K562 (cell line): Measurements from ENCODE around the gene KCNAB1. TPM values are rescaled to one million over a fixed set of nuclear protein-coding genes. Genes with fewer than 3 reads are reported as not detected.

Source experiments
- ATAC-seq: fragments of 200-7000 bp; cut with Tn5 transposase; 3 replicates; pipeline ENCODE4 v1.9.1; 2020; ENCODE audit warnings: moderate library complexity
- BruUV-seq: library from RNA; stranded (reverse); fragments of 400-500 nt; replicated peaks from 2 replicates; lab custom pipeline; 2021; lab: Mats Ljungman, UMichigan
- CTCF ChIA-PET: fragments of 300-600 bp; formaldehyde crosslinking; extraction: SDS; loops from one replicate; lab custom pipeline; 2021; ENCODE audit warnings: low intra/inter-chr PET ratio; lab: Yijun Ruan, JAX
- POLR2A ChIA-PET: fragments of 300-600, 350-650 bp; sonication (Branson Sonifier 250); formaldehyde crosslinking; extraction: SDS; loops from one replicate; lab custom pipeline; 2021; ENCODE audit warnings: antibody characterized with exemption, inconsistent platforms; lab: Yijun Ruan, JAX
- DNase-seq, 4 experiments: peaks; one replicate each; pipeline versions ENCODE4 v3.0.0 to v3.0.0-alpha.2; 2011 to 2018; ENCODE audit warnings: low spot score in 3 of 4, mixed read lengths in 3 of 4; ENCODE audit errors: extremely low read depth in 1 of 4
- FAIRE-seq: peaks from 2 replicates; lab custom pipeline; 2011; peaks lifted over from hg19 to GRCh38; lab: Jason Lieb, UNC
- H2AFZ ChIP-seq: 2 replicates; pipeline ENCODE4 v1.6.0; 2011; ENCODE audit warnings: low read depth, low read length, control low read depth, inconsistent platforms
- H3K27ac ChIP-seq: fragments of 200-600 bp; 3 replicates; pipeline ENCODE4 v1.8.0; 2011; ENCODE audit warnings: low read depth, mild to moderate bottlenecking, control low read depth, inconsistent platforms, low read length, moderate library complexity, mixed read lengths; ENCODE audit errors: extremely low read depth
- H3K27me3 ChIP-seq, 2 experiments: fragments of 300-600 bp in 1 of 2; 2 replicates in 1 of 2; 3 replicates in 1 of 2; pipeline versions ENCODE4 v1.6.0 to v1.8.0; 2011; ENCODE audit warnings: inconsistent platforms in 2 of 2, low read length in 2 of 2, mild to moderate bottlenecking in 1 of 2, mixed read lengths in 1 of 2, moderate library complexity in 1 of 2; ENCODE audit not compliant: control insufficient read depth in 2 of 2, insufficient read depth in 2 of 2
- H3K36me3 ChIP-seq: fragments of 300-600 bp; 3 replicates; pipeline ENCODE4 v1.8.0; 2011; ENCODE audit warnings: mild to moderate bottlenecking, low read length, inconsistent platforms; ENCODE audit not compliant: control insufficient read depth, insufficient read depth
- H3K4me1 ChIP-seq, 2 experiments: fragments of 200-600 bp in 1 of 2; replicated peaks in 1 of 2; 2 replicates in 1 of 2; 3 replicates in 1 of 2; pipeline versions ENCODE4 v1.5.1 to v1.8.0; 2011; ENCODE audit warnings: inconsistent platforms in 2 of 2, low read length in 2 of 2, mild to moderate bottlenecking in 1 of 2, mixed read lengths in 1 of 2, moderate library complexity in 1 of 2; ENCODE audit not compliant: control insufficient read depth in 2 of 2, insufficient read depth in 2 of 2
- H3K4me2 ChIP-seq: 2 replicates; pipeline ENCODE4 v1.6.1; 2011; ENCODE audit warnings: low read length, control low read depth, inconsistent platforms, mixed read lengths; ENCODE audit not compliant: insufficient read depth
- H3K4me3 ChIP-seq: fragments of 200-600 bp; sonication (generic), shearing (Covaris generic); 2 replicates; pipeline ENCODE4 v1.5.1; 2016; ENCODE audit warnings: control low read depth, inconsistent platforms
- H3K79me2 ChIP-seq: fragments of 200-600 bp; 3 replicates; pipeline ENCODE4 v1.8.0; 2011; ENCODE audit warnings: low read length, inconsistent platforms; ENCODE audit not compliant: control insufficient read depth, insufficient read depth
- H3K9ac ChIP-seq, 2 experiments: 2 replicates each; pipeline versions ENCODE4 v1.6.0 to v1.6.1; 2011; ENCODE audit warnings: low read depth in 2 of 2, low read length in 2 of 2, control low read depth in 1 of 2, inconsistent platforms in 1 of 2, mild to moderate bottlenecking in 1 of 2, mixed read lengths in 1 of 2; ENCODE audit not compliant: insufficient read depth in 1 of 2
- H3K9me1 ChIP-seq: one replicate; pipeline ENCODE4 v1.6.0; 2011; ENCODE audit warnings: inconsistent platforms, mild to moderate bottlenecking, low read length, moderate library complexity; ENCODE audit not compliant: control insufficient read depth, insufficient read depth
- H3K9me3 ChIP-seq: replicated peaks from 2 replicates; pipeline ENCODE4 v1.5.1; 2011; ENCODE audit warnings: low read depth, low read length, inconsistent platforms; ENCODE audit not compliant: control insufficient read depth, insufficient read depth
- H4K20me1 ChIP-seq: replicated peaks from 2 replicates; pipeline ENCODE4 v1.6.1; 2011; ENCODE audit warnings: low read length, inconsistent platforms, mixed read lengths; ENCODE audit not compliant: control insufficient read depth, insufficient read depth
- WGBS: fragments of 100-300 bp; shearing (Covaris generic); methylation state at CpG from one replicate; pipeline ENCODE4 v1.1.6; 2016; ENCODE audit warnings: low coverage, mixed read lengths; ENCODE audit not compliant: insufficient coverage; ENCODE audit errors: missing lambda C conversion rate; 5-methylcytosine and 5-hydroxymethylcytosine counted together
- in situ Hi-C: fragments of 300-500 bp; cut with MboI; formaldehyde crosslinking; loops from 4 replicates; pipeline ENCODE4 v1.15.0; 2018; ENCODE audit warnings: inconsistent platforms, mixed read lengths
- intact Hi-C: fragments of 100-400 bp; cut with micrococcal nuclease; formaldehyde crosslinking; loops from 2 replicates; pipeline ENCODE4 v1.14.2; 2022
- polyA plus RNA-seq, 8 experiments: library from polyadenylated mRNA; depleted of rRNA in 4 of 8; stranded (reverse) in 5 of 8; unstranded in 3 of 8; fragments of >200 nt; fragmentation: Nextera tagmentation in 2 of 8; fragmentation: Illumina TruSeq in 1 of 8; extraction: Ambion mirVana in 2 of 8; extraction: Trizol in 1 of 8; gene quantifications; 2 replicates each; pipeline versions ENCODE4 v1.2.1 to v1.2.3, GENCODE V29; 2011 to 2014; ENCODE audit warnings: inconsistent platforms in 1 of 8, missing spikeins in 1 of 8
- total RNA-seq, 7 experiments: library from RNA; depleted of rRNA in 6 of 7; stranded (reverse); fragments of >200 nt in 6 of 7; fragmentation: Illumina TruSeq in 2 of 7; extraction: Trizol in 2 of 7; gene quantifications; 2 replicates each; pipeline versions ENCODE4 v1.2.1 to v1.2.3, GENCODE V29; 2011 to 2021; ENCODE audit warnings: low replicate concordance in 1 of 7
- TF ChIP-seq, protein P1 (sequence below): sonication (generic); formaldehyde crosslinking; IDR thresholded peaks from 2 replicates; pipeline ENCODE4 v1.8.1; 2023; ENCODE audit warnings: mild to moderate bottlenecking, missing genetic modification reagents
- TF ChIP-seq, protein P2 (sequence below), 3 experiments: IDR thresholded peaks in 2 of 3; conservative IDR thresholded peaks in 1 of 3; 2 replicates each; pipeline ENCODE4 v1.5.1; 2011 to 2012; ENCODE audit warnings: low read length in 3 of 3, mild to moderate bottlenecking in 3 of 3, control low read depth in 2 of 3, improper control_type of control experiment in 1 of 3, inconsistent platforms in 1 of 3, low read depth in 1 of 3, mixed read lengths in 1 of 3, moderate library complexity in 1 of 3; ENCODE audit not compliant: insufficient read depth in 2 of 3

The KCNAB1 gene
- total and polyA plus RNA-seq, 9 of the 15 experiments (the other 6 are each of a cell fraction or from before 2014, with no cell fraction given) = 0.14 to 1.2 (median 0.51) TPM

DNA sequence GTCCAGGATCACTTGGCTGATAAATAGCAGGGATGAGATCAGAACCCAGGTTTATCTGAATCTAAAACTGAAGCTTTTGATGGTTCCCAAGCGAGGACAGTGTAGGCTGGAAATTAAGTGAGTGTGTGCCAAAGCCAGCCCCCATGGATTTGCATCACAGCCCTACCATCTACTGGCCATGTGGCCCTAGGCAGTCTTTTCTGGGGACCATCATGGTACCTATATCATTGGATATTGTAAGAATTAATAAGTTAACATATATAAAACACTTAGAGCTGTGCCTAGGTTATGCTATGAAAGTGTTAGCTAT, 467.3 kb downstream of the KCNAB1 start:
- in situ Hi-C loops (no loop called here), intact Hi-C loops (no loop called here)
- Histone ChIP-seq H3K27me3 (no peaks in the 10 kb centered on the region), H3K4me2 (no peak overlapping the region), H3K9me1 (no peaks in the 10 kb centered on the region), H3K4me1 (peaks cover 0 to 8% of the 10 kb centered on the region in 2 experiments; a peak in 3 of 5 replicates), H2AFZ (no peak overlapping the region), H4K20me1 (no peaks in the 10 kb centered on the region), H3K36me3 (no peaks in the 10 kb centered on the region), H3K9me3 (no peaks in the 10 kb centered on the region), H3K9ac (no peak overlapping the region), H3K79me2 (no peaks in the 10 kb centered on the region), H3K4me3 (no peak overlapping the region), H3K27ac (no peak overlapping the region)
- no TSS peak for BruUV-seq
- POLR2A ChIA-PET = interaction anchor here (1.1 to 2.4 kb wide), 2 partner anchors 14 to 32 kb away, joined by 3 to 7 read pairs; partner anchors contain the start of gene SSR3
- TF ChIP-seq, protein P1, sequence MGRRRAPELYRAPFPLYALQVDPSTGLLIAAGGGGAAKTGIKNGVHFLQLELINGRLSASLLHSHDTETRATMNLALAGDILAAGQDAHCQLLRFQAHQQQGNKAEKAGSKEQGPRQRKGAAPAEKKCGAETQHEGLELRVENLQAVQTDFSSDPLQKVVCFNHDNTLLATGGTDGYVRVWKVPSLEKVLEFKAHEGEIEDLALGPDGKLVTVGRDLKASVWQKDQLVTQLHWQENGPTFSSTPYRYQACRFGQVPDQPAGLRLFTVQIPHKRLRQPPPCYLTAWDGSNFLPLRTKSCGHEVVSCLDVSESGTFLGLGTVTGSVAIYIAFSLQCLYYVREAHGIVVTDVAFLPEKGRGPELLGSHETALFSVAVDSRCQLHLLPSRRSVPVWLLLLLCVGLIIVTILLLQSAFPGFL = no peak
- TF ChIP-seq, protein P2, sequence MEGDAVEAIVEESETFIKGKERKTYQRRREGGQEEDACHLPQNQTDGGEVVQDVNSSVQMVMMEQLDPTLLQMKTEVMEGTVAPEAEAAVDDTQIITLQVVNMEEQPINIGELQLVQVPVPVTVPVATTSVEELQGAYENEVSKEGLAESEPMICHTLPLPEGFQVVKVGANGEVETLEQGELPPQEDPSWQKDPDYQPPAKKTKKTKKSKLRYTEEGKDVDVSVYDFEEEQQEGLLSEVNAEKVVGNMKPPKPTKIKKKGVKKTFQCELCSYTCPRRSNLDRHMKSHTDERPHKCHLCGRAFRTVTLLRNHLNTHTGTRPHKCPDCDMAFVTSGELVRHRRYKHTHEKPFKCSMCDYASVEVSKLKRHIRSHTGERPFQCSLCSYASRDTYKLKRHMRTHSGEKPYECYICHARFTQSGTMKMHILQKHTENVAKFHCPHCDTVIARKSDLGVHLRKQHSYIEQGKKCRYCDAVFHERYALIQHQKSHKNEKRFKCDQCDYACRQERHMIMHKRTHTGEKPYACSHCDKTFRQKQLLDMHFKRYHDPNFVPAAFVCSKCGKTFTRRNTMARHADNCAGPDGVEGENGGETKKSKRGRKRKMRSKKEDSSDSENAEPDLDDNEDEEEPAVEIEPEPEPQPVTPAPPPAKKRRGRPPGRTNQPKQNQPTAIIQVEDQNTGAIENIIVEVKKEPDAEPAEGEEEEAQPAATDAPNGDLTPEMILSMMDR (IDR thresholded peaks at IDR 0.05 in 2 of 3, conservative IDR thresholded peaks at IDR 0.05 in 1 of 3; ENCODE audit: insufficient read depth in 2 of 3, low read depth in 1 of 3, low read length in 3 of 3) = peak in 2 of 3 experiments; percentile 17 to 24; a peak in 1 of 6 replicates
- 0% methylated on average over 1 of the region's 1 CpG for WGBS
- CTCF ChIA-PET = no interaction called here
- FAIRE-seq (no peak), ATAC-seq (peak; percentile 66), DNase-seq (no peak)

Other genes starting within 250 kb of the KCNAB1 start
- gene GMPS, start 249.9 kb upstream of the KCNAB1 start, total RNA-seq (2014; rRNA removed) = 73.7 and 78.2 TPM in 2 replicates
- 234 and 267 TPM in 2 replicates for gene GMPS, start 249.9 kb upstream of the KCNAB1 start, total RNA-seq (2014; rRNA removed; fragmentation: Illumina TruSeq; extraction: Trizol)
- 162 and 170 TPM in 2 replicates for gene GMPS, start 249.9 kb upstream of the KCNAB1 start, total RNA-seq (2015; rRNA removed; fragmentation: Illumina TruSeq; extraction: Trizol)
- gene GMPS, start 249.9 kb upstream of the KCNAB1 start, total RNA-seq (2021) = 226 and 234 TPM in 2 replicates
- gene GMPS, start 249.9 kb upstream of the KCNAB1 start, polyA plus RNA-seq (2011; rRNA removed) = 105 and 156 TPM in 2 replicates
- gene GMPS, start 249.9 kb upstream of the KCNAB1 start, polyA plus RNA-seq (2014; fragmentation: Illumina TruSeq; extraction: Trizol) = 235 and 282 TPM in 2 replicates
- 10 to 100 TPM; 74.2 to 87.0 TPM for gene GMPS, start 249.9 kb upstream of the KCNAB1 start, polyA plus RNA-seq (2014; fragmentation: Nextera tagmentation; extraction: Ambion mirVana)
- 95.9 and 106 TPM in 2 replicates for gene GMPS, start 249.9 kb upstream of the KCNAB1 start, polyA plus RNA-seq (2014; rRNA removed)